ENCODE measurements around the gene BOD1.
"Not testable (repeated sequence)": the region's sequence is repeated elsewhere in the genome, so short reads cannot be mapped to it uniquely, and the experiment has no call there.

BOD1 gene

DNA sequence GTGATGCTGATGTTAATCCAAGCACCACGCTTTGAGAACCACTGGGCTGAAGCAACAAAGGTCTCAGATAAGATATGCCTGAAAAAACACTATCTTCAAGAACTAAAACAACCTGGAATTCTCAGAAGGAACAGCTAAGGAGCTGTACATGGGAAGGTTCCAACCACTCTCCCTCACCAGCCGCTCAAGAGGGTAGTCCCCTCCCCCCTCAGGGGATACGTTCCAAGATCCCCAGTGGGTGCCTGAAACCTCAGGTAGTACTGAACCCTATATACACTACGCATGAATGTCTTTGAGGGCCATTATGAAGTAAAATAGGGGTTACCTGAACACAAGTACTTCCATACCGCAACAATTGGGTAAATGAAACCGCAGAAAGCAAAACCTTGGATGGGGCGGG is 1.9 kb downstream of the BOD1 start:
- no peak for DNase-seq

DNA sequence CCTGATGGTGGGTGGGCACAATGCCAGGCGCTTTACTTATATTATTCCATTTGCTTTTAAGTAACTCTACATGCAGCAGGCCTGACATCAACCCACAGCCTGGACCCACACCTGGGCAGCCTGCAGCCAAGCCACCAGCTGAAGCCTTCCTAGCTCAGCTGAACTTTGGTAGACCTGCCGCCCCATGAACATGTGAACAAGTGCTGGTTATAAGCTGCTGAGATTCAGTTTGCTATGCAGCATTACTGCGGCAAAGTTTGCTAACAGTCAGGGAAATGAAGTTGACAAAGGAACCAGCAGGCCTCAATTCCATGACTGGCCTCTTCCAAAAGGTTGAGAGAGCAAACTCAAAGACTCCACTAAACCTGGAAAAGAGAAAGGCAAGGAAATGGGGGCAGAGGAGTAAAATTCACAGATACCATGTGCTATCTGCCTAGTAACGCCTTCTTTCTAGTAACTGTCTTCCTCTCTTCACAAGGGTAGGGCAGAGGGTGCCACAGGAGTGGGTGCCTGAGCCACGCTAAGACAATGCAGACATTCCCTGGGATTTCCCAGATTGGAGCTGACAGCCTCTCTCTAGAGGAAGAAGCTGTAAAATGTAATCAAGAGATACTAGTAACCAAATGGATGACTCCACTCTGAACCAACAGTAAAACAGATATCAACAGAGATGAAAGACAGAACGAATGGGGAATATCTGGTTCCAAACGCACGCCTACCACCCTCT is 2.9 kb downstream of the BOD1 start:
- DNase-seq = no peak

DNA sequence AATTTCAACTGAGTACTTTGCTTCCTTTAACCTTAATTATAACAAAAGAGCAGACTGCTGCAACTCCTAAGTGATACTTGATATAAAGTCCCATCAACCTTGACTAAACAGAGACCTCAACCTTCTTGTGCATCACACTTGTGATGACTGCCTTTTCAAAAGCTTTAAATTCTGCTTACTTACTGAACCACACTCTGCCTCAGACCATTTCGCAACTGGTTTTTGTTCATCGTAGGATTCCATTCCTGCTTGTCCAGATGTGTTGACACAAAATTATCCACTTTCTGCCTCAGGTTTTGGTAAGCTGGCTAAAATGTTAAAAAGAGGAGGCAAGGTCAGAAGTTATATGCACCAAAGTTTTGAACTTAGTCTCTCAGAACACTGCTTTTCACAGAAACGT is 3.5 kb downstream of the BOD1 start:
- DNase-seq = no peak

DNA sequence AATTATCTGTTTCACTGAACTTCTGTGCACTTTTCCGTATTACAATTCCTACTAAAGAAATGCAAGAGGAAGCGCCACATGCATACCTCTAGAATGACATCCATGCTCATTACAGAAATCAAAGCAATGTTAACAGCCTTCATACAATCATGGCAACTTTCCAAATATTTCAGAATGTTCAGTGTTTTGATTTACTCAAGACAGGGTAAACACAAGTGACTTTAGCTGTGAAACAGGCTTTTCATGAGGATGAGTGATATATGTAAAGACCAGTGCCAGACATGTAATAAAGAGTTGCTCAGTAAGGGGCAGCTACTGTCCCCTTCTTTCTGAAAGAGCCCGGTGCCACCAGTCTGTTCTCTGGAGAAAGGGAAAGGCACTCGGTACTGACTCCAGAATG is 4.7 kb downstream of the BOD1 start:
- DNase-seq = no peak

DNA sequence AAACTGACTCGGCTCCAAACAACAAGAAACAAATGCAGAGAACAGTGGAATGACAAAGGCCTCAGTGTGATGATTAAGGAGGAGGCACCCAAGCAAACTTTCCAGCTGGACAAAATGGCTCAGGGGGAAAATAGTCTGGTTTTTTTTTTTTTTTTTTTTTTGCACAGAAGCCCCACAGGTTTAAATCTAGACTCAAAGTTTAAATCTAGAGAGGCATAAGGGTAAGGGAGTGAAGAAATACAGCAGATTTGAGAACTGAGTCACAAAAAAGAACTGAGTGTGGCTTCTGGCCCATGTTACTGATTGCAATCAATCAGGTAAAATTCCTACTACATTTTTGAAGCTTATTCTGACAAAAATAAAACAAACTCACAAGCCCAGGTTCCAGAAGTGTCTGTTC is 12.3 kb downstream of the BOD1 start:
- DNase-seq = no peak

DNA sequence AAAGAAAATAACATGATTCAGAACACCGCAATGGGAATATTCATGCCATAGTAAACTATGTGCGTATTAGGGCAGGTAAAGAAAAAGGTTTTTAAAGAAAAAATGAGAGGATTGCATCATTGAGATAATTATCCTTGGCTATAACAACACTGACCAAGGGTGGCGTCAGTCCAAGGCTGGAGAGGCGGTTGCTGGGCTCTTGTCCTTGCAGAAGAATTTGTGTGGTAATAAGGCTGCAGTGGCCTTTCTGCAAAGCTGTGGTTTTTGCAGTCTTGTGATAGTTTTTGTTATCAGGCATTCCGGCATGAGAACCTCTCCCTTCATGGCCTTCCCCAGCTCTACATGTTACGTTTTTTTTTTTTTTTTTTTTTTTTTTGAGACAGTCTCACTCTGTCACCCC is 14.0 kb downstream of the BOD1 start:
- DNase-seq = no peak

DNA sequence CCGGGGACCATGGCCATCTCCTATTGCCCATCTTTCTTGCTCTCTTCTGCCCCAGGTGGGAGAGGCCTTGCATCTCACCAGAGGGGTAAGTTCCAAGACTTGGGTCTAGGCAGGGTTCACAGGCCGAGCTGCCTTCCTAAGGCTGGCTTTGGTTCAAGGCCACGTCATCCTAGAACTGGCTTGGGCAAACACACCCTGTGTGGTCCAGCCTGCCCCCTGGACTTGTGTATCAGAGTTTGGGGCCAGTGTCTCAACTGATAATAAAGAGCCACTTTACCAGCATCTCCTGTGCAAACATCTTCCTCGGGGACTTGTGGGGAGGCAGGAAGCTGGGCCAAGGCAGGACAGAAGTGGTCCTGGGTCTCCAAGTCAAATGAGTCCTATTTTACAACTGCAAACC is 17.8 kb downstream of the BOD1 start:
- DNase-seq = no peak

DNA sequence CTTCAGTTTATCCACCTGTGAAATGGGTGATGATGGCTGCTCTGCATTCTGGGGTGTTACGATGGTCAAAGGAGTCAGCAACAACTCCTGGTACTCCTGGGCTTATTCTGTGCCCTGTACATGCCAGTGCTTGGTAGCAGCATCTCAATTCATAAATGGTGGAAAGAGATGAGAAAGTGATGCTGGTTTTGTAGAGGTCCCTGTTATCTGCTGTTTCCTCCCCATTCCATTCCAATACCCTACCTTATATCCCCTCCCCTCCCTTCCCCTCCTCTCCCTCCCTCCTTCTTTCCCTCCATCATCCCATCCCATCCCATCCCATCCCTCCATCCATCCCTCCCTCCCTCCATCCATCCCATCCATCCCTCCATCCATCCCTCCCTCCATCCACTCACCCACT is 19.1 kb downstream of the BOD1 start:
- no peak for DNase-seq

DNA sequence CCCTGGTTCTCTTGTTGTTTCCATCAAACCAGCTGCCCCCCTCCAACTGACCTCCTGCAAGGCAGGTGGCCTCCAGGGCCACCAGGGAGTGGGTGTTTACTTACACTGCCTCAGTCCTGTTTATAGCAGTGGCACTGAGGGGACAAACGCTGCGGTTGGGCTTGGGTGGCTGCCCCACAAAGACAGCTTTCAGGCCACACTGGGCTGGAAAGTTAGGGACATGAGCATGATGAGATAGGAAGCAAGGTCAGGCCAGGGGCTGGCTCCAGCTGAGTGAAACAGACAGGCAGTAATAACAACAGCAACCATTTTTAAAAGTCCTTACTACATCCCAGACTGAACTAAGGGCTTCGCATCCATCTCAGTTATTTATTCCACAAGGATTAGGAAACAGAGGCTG is 20.6 kb downstream of the BOD1 start:
- no peak for DNase-seq

DNA sequence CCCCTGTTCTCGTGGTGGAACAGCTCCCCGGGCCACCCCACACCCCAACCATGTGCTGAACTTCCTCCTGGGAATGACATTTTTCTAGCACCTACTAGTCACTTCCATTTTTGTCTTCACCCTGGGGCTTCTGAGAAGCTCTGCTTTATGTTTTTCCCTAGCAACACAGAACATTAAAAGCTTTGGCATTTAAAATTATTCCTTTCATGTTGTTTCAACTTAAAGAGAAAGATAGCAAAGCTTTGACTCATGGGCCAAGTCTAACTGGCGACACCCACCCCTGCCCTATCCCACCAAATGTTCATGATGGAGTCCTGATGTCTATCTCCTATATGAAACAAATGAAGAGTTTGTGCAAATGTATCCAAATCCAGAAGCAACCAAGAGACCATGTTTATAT is 22.4 kb downstream of the BOD1 start:
- no peak for DNase-seq

DNA sequence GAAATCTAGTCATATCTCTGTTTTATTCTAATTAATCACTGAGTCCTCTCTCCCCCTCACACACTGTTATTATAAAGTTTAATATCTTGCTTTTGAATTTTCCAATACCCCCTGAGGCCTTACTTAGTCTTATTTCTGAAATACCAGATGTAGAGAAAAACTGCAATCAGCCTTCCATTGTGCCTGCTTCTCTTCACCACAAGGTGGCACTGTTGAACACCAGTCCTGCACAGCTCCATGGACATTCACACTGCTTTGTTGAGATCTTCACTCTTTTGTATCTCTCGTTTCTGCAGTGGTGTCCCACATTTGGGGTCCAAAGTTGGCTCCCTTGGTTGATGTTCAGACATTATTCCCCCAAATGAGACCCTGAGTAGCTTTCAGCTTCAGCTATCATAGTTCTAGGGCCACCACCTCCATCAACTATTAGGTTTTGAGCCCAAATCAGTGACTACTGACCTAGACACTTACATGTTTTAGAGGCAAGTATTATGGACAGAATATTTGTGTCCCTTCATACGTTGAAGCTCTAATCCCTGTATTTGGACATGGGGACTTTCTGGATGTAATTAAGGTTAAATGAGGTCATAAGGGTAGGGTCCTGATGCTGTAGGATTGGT is 24.3 kb downstream of the BOD1 start:
- DNase-seq = no peak

DNA sequence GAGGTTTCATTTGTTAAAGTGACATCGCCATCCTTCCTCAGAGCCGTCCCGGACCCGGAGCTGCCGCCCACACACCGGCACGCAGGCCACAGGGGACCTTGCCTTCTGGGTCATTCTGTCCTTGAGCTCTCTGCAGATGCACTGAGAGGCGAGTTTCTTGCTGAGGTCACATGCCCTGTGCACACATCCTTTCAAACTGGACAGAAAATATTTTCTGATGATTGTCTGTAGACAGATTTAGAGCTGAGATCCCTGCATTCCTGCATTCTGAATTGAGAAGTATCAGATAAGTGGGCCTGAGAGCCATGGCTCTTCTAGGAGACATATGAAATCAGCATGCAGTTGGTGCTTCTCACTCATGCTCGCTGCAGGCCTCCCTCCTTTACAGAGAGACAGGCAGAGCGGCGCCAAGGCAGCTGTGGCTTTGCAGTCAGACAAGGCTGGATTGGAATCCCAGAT is 25.4 kb downstream of the BOD1 start:
- no peak for DNase-seq

DNA sequence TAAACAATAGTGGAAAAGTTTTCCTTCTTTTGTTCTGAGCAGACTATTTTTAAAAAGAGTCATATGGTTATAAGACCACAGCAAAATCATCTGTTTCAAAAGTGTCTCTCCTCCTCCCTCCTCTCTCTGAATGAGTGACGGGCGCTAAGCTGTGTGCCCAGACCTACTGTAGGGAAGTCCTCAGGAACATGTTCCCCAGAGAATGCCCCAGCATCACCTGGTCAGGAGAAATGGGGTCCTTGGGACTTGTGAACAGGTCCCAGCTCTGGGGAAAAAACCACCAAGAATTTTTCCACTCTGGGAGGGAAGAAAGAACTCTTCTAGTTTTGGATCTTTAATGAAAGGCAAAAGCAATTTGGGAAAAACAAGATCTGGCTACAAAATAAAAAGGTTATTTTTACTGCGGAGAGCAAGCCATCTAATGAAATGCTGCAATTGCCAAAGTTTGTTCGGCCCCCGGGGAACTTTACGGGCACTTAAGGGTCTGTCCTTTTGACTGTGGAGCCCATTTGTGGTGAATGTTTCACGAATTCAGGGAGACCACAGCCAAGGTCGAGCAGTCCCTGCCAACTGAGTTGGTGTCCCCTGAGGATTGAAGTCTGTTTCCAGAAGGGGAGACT is 25.9 kb downstream of the BOD1 start:
- no peak for DNase-seq

DNA sequence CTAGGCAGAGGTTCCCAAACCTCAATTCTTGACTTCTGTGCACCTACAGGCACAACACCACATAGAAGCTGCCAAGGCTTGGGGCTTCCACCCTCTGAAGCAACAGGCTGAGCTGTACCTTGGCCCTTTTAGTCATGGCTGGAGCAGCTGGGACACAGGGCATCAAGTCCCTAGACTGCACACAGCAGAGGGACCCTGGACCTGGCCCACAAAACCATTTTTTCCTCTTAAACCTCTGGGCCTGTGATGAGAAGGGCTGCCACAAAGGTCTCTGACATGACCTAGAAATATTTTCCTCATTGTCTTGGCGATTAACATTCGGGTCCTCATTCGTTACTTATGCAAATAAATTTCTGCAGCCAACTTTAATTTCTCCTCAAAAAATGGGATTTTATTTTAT is 30.3 kb downstream of the BOD1 start:
- not testable (repeated sequence) for DNase-seq

DNA sequence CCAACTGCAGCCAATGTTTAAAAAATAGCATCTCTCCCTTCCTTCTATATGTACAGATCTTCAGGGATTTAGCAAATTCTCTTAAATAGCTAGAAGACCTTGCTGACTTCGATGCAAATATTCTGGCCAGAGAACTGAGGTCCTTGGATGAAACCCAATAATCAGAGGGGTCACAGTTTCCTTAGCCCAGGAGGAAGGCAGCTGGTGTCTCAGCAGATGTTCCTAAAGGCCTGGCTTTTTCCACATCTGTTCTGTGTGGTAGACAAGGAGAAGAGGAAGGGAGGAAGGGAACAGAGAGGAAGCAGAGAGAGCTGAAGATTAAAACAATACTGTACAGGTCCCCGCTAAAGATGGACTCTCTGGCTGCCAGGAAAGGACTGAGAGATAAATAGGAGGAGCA is 33.1 kb downstream of the BOD1 start:
- DNase-seq = no peak

DNA sequence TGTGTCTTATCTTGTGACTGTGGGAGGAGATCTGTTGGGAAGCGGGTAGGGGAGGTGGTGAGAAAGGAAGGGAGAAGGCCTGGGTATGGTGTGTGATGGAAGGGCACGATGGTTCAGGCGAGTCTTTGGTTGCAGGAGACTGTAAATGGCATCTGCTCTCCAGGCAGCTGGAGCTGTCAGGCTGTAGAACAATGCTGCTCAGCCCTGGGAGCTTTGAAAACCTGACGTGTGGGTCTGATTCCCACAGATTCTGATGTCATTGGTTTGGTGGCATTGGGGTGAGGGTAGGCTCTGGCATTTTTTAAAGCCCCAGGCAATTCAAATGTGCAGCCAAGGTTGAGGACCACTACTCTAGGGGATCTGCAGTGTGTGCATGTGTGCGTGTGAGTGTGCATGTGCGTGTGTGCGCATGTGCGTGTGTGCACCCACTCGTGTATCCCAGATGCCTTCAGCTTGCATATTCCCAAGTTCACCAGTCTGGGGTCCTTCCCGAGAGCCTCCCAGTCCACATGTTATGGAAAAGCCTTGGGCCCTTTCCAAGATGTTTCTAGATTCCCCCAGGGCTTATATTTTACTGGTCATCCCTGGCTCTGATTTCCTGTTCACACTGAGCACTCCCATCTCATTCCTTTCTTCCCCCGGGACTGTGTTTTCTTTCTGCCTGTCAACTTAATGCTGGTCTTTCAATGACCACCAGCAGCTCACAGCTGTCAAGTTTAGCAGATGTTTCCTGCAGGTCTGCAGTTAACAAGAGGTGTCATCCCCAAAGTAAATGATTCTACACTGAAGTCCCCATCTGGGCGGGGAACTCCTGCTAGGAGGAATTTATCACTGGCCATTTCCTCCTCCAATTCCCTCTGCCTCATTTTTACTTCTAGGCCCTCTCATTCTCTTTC is 34.0 kb downstream of the BOD1 start:
- DNase-seq = no peak

DNA sequence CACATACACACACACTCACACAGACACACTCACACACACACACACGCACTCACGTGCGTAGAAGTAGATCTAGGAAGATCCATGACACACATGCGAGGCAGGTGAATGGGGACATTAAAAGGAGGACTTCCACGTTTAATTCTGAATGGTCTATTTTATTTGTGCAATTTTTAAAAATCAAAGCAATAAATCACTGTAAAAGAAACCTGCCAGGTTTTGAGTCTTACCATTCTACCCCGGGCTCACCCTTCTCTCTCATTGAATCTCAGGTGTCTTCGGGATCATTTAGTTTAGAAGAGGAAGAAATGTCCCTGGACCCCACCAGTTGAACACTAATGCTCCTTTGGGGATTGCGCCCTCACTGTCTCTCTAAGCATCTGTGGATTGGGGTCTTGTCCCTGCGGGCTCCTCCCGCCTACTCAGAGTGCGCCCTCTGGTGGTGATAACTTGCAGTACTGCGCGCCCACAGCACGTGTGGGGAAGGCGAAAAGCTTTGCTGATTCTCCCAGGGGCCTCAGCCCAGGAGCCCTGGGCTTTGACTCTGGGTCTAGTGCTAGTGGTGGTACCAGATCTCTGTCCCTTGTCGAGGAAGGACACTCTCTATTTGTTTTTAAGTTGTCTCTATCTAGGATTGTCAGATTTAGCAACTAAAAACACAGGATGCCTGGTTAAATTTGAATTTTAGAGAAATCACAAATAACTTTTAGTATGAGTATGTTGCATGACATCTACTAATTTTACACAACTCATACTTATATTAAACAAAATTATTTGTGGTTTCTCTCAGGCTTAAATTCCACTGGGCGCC is 34.8 kb downstream of the BOD1 start:
- DNase-seq = no peak

DNA sequence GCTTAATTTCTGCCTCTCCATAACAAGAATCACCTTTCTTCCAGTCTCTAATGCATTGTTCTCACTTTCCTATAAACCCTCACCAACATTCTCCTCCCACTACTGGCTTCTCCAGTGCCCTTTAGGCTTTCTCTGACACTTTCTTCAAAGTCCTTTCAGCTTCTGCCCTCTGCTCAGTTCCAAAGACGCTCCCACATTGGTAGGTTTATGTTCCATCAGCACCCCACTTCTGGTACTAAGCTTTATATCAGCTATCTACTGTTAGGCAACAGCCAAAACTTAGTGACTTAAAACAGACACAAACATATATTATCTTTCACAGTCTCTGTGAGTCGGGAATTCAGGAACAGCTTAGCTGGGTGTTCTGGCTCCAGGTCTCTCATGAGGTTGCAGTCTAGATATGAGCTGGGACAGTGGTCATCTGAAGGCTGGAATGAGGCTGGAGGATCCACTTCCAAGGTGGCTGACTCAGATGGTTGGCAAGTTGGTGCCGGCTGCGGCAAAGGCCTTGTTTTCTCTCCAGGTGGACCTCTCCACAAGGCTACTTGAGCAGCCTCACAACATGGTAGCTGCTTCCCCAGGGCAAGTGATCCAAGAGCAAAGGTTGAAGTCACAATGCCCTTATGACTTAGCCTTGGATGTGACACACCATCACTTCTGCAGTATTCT is 37.4 kb downstream of the BOD1 start:
- DNase-seq = no peak

DNA sequence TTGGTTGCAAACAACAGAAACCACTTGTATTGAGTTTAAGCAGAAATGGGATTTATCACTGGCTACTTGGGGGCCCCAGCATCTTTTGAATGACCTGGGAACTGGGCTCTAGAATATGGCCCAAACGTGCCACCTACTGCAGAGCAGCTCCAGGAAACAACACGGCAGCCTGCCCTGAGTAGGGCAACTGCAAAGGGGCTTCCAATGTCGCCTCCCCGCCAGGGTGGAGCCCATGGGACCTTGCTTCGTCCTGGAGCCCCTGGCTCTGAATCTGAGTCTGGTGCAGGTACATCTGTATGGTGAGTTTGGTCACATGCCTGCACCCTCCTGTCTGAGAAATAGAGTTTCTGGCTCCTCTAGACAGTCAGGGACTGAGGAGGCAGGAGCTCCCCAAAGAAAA is 38.6 kb downstream of the BOD1 start:
- no peak for DNase-seq

DNA sequence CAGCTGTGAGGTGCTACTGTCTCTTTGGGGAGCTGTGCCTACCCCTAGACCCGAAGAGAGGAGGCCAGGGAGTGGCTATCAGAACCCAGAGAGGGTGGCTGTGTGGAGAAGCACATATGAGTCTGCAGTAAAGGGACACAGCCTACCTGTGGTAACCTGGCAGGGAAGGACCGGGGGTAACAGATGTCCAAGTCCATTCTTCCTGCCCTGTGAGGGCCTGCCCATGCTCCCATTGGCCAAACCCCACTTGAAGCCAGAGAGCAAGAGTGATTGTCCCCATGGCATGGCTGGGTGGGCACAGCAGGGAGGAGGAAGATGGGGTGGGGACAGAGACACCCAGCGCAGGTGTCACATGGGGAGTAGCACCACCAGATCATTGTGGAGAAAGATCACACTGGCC is 39.3 kb downstream of the BOD1 start:
- DNase-seq = no peak

DNA sequence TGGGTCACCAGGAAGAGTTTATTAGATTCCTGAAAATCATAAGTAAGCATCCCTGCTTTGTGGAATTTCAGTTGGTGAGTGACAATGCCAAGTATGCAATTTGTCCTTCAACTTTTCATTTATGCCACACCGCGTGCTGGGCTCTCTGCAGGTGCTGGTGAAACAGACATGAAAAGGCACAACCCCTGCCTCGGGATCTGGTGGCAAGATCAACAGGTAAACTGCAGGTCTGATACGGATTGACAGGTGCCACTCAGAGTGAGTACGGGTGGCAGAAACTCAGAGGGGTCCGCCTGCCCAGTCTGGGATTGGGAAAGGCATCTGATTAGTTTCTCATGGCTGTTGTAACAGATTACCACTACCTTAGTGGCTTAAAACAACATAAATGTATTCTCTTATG is 40.5 kb downstream of the BOD1 start:
- DNase-seq = no peak

DNA sequence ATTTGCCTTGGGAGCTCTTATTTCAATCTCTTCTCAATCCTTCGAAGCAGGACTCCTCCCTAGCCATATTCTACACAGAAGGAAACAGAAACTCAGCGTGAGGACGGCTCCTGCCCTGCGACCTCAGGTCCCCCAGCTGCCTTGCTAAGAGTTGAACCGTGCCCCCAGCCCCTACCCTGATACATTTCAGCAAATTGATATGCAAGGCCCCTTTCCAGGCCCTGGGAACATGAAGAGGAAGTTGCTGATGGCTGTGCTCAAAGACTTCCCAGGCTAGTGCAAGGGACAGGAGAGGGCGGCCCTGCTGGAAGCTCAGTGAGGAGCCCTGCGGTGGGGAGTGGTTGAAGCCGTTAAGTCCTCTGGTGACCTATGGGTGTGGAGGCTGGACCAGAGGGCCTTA is 41.5 kb downstream of the BOD1 start:
- DNase-seq = no peak

Measured in GF-D8 (cell line).